SK-N-SH (cell line): ENCODE results near the gene KNDC1. TPM values are rescaled to one million over a fixed set of nuclear protein-coding genes. Genes with fewer than 3 reads are reported as not detected.

Experiments
- CTCF ChIA-PET: fragments of 300-600, 350-600 bp; formaldehyde crosslinking; extraction: SDS; loops from one replicate; lab custom pipeline; 2021; lab: Yijun Ruan, JAX
- POLR2A ChIA-PET: fragments of 350-600 bp; sonication (Branson Sonifier 250); formaldehyde crosslinking; extraction: SDS; loops from one replicate; lab custom pipeline; 2020; ENCODE audit warnings: antibody characterized with exemption, inconsistent platforms; lab: Yijun Ruan, JAX
- DNase-seq: peaks from one replicate; pipeline ENCODE4 v3.0.0; 2012
- H2AFZ ChIP-seq: fragments of 200-600 bp; sonication (generic); 2 replicates; pipeline ENCODE4 v1.8.1; 2016; ENCODE audit warnings: antibody characterized with exemption, mild to moderate bottlenecking, low read depth
- H3F3A ChIP-seq: fragments of 200-600 bp; sonication (generic); replicated peaks from 2 replicates; pipeline ENCODE3; 2016; ENCODE audit warnings: antibody characterized with exemption, mild to moderate bottlenecking; ENCODE audit not compliant: insufficient read depth
- H3K27ac ChIP-seq, 2 experiments: fragments of 200-500 bp in 1 of 2; fragments of 200-600 bp in 1 of 2; sonication (Bioruptor generic) in 1 of 2; sonication (generic), shearing (Covaris generic) in 1 of 2; 2 replicates each; pipeline versions ENCODE4 v1.5.1 to v1.6.1; 2014 to 2016; ENCODE audit warnings: low read depth in 2 of 2, inconsistent platforms in 1 of 2, low read length in 1 of 2, mild to moderate bottlenecking in 1 of 2, mixed read lengths in 1 of 2
- H3K27me3 ChIP-seq: fragments of 200-600 bp; sonication (generic), shearing (Covaris generic); 2 replicates; pipeline ENCODE4 v1.6.1; 2016; ENCODE audit warnings: mixed run types; ENCODE audit not compliant: insufficient read depth
- H3K36me3 ChIP-seq, 2 experiments: fragments of 200-500 bp in 1 of 2; fragments of 200-600 bp in 1 of 2; sonication (Bioruptor generic) in 1 of 2; sonication (generic) in 1 of 2; replicated peaks in 1 of 2; 2 replicates each; pipeline versions ENCODE3 to v1.5.1; 2014 to 2016; ENCODE audit warnings: low read length in 1 of 2, mild to moderate bottlenecking in 1 of 2; ENCODE audit not compliant: insufficient read depth in 2 of 2, control insufficient read depth in 1 of 2
- H3K4me1 ChIP-seq, 2 experiments: fragments of 200-500 bp in 1 of 2; fragments of 200-600 bp in 1 of 2; sonication (Bioruptor generic) in 1 of 2; sonication (generic), shearing (Covaris generic) in 1 of 2; 2 replicates each; pipeline versions ENCODE4 v1.5.1 to v1.6.1; 2014 to 2016; ENCODE audit warnings: low read depth in 1 of 2, low read length in 1 of 2, mixed run types in 1 of 2; ENCODE audit not compliant: insufficient read depth in 2 of 2, control insufficient read depth in 1 of 2
- H3K4me2 ChIP-seq: fragments of 200-600 bp; sonication (generic), shearing (Covaris generic); 2 replicates; pipeline ENCODE4 v1.6.1; 2017; ENCODE audit warnings: mixed run types
- H3K4me3 ChIP-seq, 2 experiments: fragments of 200-500 bp in 1 of 2; fragments of 200-600 bp in 1 of 2; sonication (Bioruptor generic) in 1 of 2; sonication (generic), shearing (Covaris generic) in 1 of 2; 2 replicates each; pipeline versions ENCODE4 v1.5.1 to v1.8.1; 2014 to 2016; ENCODE audit warnings: low read depth in 2 of 2, inconsistent platforms in 1 of 2, low read length in 1 of 2, mild to moderate bottlenecking in 1 of 2, mixed read lengths in 1 of 2, moderate library complexity in 1 of 2
- H3K79me2 ChIP-seq: fragments of 200-600 bp; sonication (generic); 2 replicates; pipeline ENCODE4 v1.8.1; 2017; ENCODE audit warnings: mild to moderate bottlenecking; ENCODE audit not compliant: insufficient read depth
- H3K9ac ChIP-seq: fragments of 200-600 bp; sonication (generic); 2 replicates; pipeline ENCODE4 v1.6.1; 2017; ENCODE audit warnings: mixed run types
- H3K9me2 ChIP-seq: fragments of 200-600 bp; sonication (generic); 2 replicates; pipeline ENCODE4 v1.6.1; 2017; ENCODE audit warnings: mixed run types
- H3K9me3 ChIP-seq: fragments of 200-600 bp; sonication (generic); 2 replicates; pipeline ENCODE4 v1.6.1; 2017; ENCODE audit warnings: mixed run types, mild to moderate bottlenecking, moderate library complexity
- H4K20me1 ChIP-seq: fragments of 200-600 bp; sonication (generic); 2 replicates; pipeline ENCODE4 v1.6.1; 2017; ENCODE audit warnings: mild to moderate bottlenecking, mixed run types; ENCODE audit not compliant: insufficient read depth
- CTCF ChIP-seq: fragments of 200-600 bp; sonication (generic); IDR thresholded peaks from 2 replicates; pipeline ENCODE4 v1.6.1; 2017; ENCODE audit warnings: antibody characterized with exemption, mild to moderate bottlenecking, moderate library complexity
- EP300 ChIP-seq, 2 experiments: IDR thresholded peaks; 2 replicates each; pipeline versions ENCODE4 v1.4.0 to v1.6.1; 2012; ENCODE audit warnings: borderline replicate concordance in 1 of 2, low read depth in 1 of 2, low read length in 1 of 2
- FOXJ3 ChIP-seq: sonication (generic); formaldehyde crosslinking; IDR thresholded peaks from 2 replicates; pipeline ENCODE4 v1.5.1; 2020; ENCODE audit warnings: mild to moderate bottlenecking, missing genetic modification reagents
- FOXM1 ChIP-seq: IDR thresholded peaks from 2 replicates; pipeline ENCODE4 v1.4.0; 2012; ENCODE audit warnings: low read depth, mild to moderate bottlenecking
- GABPA ChIP-seq: IDR thresholded peaks from 2 replicates; pipeline ENCODE4 v1.4.0; 2012; ENCODE audit warnings: low read depth, mild to moderate bottlenecking
- JUND ChIP-seq: IDR thresholded peaks from 2 replicates; pipeline ENCODE4 v1.4.0; 2012
- MAX ChIP-seq: IDR thresholded peaks from 2 replicates; pipeline ENCODE4 v1.4.0; 2012; ENCODE audit warnings: low read depth
- MXI1 ChIP-seq: IDR thresholded peaks from 2 replicates; pipeline ENCODE4 v1.6.1; 2012; ENCODE audit warnings: mild to moderate bottlenecking, low read depth, low read length, improper control_type of control experiment
- NFIC ChIP-seq: IDR thresholded peaks from 2 replicates; pipeline ENCODE4 v1.4.0; 2012; ENCODE audit warnings: borderline replicate concordance
- RAD21 ChIP-seq: IDR thresholded peaks from 2 replicates; pipeline ENCODE4 v1.6.1; 2012; ENCODE audit warnings: mild to moderate bottlenecking, low read length
- REST ChIP-seq: IDR thresholded peaks from 2 replicates; pipeline ENCODE4 v1.6.1; 2012; ENCODE audit warnings: mild to moderate bottlenecking, low read depth, low read length, moderate library complexity
- TEAD4 ChIP-seq: IDR thresholded peaks from 2 replicates; pipeline ENCODE4 v1.4.0; 2012; ENCODE audit warnings: mild to moderate bottlenecking, borderline replicate concordance; ENCODE audit not compliant: insufficient read depth
- YY1 ChIP-seq: IDR thresholded peaks from 2 replicates; pipeline ENCODE4 v1.4.0; 2012; ENCODE audit warnings: low read depth, mild to moderate bottlenecking
- ZBTB33 ChIP-seq: IDR thresholded peaks from 2 replicates; pipeline ENCODE4 v1.4.0; 2012; ENCODE audit warnings: low read depth, borderline replicate concordance
- WGBS: methylation state at CpG from one replicate; pipeline ENCODE4 v1.1.6; 2017; ENCODE audit warnings: low lambda C conversion rate; 5-methylcytosine and 5-hydroxymethylcytosine counted together
- polyA plus RNA-seq, 3 experiments: library from polyadenylated mRNA; depleted of rRNA; stranded (reverse); fragments of >200 nt; gene quantifications; 2 replicates each; pipeline ENCODE4 v1.2.3, GENCODE V29; 2012

KNDC1 gene
- polyA plus RNA-seq, 1 of the 3 experiments (the other 2 are of a cell fraction): 1.4 TPM

- TF ChIP-seq CTCF: no peak
- TF ChIP-seq TEAD4: no peak
- no peak for TF ChIP-seq REST
- no peak for TF ChIP-seq MAX
- TF ChIP-seq, all 33 proteins: peak for 2
These were observed 101.8 kb downstream of the KNDC1 start (continued) for GRCh38 chr10:133261726-133262325.

- ChIA-PET POLR2A (no interaction called here), CTCF (interaction anchor here (0.6 to 0.9 kb wide), 2 partner anchors 46 to 359 kb away, joined by 3 to 4 read pairs; no protein-coding TSS in a partner anchor)
- Histone ChIP-seq H3F3A (peaks cover 6% of the 10 kb centered on the region), H3K79me2 (no peaks in the 10 kb centered on the region), H3K36me3 (no peaks in the 10 kb centered on the region), H3K27ac (no peak overlapping the region), H3K9me3 (no peaks in the 10 kb centered on the region), H3K9ac (no peak overlapping the region), H3K4me3 (no peak overlapping the region), H3K27me3 (no peaks in the 10 kb centered on the region)
- WGBS: 96% methylated on average over 6 of the region's 14 CpGs
- no peak for TF ChIP-seq GABPA
- no peak for TF ChIP-seq JUND
- TF ChIP-seq FOXJ3 (CRISPR knock-in tag): no peak
- TF ChIP-seq RAD21: no peak
- TF ChIP-seq NFIC: no peak
- no peak for TF ChIP-seq ZBTB33
- no peak for TF ChIP-seq FOXM1
- TF ChIP-seq YY1: no peak
- TF ChIP-seq MXI1: no peak
- TF ChIP-seq EP300 (IDR thresholded peaks at IDR 0.05; ENCODE audit: borderline replicate concordance in 1 of 2, low read depth in 1 of 2, low read length in 1 of 2): no peak
- TF ChIP-seq, all 33 proteins: peak for 0
- Histone ChIP-seq H3K9me2 (no peaks in the 10 kb centered on the region), H3K4me1 (peaks cover 16 to 17% of the 10 kb centered on the region in 2 experiments; a peak in 3 of 4 replicates), H4K20me1 (no peaks in the 10 kb centered on the region), H3K4me2 (peak overlapping the region; percentile 70; the same call in 1 of the 2 replicates), H2AFZ (peak overlapping the region; percentile 78; the same call in 1 of the 2 replicates)
- no peak for DNase-seq
These were observed 102.7 kb downstream of the KNDC1 start for GRCh38 chr10:133262696-133263095.
